Esophagus squamous epithelium (tissue), 4 donors: Measurements from ENCODE around the gene VOPP1.

Experiments used
- POLR2A ChIP-seq, 4 donors: fragments of 450-650 bp; IDR thresholded peaks; one replicate each; pipeline ENCODE4 v1.6.1; 2017; ENCODE audit warnings: antibody characterized with exemption in 4 of 4, mild to moderate bottlenecking in 4 of 4, moderate library complexity in 3 of 4
- TF ChIP-seq, protein P1 (sequence below), 6 experiments: fragments of 450-650 bp in 4 of 6; fragments of 200-600 bp in 2 of 6; sonication (generic) in 2 of 6; IDR thresholded peaks; one replicate each; pipeline ENCODE4 v1.5.1; 2016 to 2019; ENCODE audit warnings: antibody characterized with exemption in 6 of 6, mild to moderate bottlenecking in 4 of 6, moderate library complexity in 4 of 6

DNA sequence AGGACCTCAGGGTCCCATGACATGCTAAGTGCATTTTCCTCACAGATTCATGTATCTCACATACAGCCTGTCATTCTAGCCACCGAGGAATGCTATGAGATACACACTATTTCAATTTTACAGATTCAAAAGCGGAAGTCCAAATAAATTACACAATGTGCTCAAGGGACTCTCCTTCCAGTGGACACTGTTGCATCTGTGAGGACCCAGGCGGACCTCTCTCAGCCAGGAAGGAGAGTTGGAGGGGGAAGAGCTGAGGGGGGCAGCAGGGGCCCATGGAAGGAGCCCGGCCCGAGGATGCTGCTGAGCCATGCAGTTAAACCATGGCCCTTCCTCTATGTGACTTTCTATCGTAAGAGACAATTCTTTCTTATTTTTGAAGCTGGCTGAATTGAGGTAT lies 93.6 kb downstream of the VOPP1 start:
- TF ChIP-seq, protein P1, sequence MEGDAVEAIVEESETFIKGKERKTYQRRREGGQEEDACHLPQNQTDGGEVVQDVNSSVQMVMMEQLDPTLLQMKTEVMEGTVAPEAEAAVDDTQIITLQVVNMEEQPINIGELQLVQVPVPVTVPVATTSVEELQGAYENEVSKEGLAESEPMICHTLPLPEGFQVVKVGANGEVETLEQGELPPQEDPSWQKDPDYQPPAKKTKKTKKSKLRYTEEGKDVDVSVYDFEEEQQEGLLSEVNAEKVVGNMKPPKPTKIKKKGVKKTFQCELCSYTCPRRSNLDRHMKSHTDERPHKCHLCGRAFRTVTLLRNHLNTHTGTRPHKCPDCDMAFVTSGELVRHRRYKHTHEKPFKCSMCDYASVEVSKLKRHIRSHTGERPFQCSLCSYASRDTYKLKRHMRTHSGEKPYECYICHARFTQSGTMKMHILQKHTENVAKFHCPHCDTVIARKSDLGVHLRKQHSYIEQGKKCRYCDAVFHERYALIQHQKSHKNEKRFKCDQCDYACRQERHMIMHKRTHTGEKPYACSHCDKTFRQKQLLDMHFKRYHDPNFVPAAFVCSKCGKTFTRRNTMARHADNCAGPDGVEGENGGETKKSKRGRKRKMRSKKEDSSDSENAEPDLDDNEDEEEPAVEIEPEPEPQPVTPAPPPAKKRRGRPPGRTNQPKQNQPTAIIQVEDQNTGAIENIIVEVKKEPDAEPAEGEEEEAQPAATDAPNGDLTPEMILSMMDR (IDR thresholded peaks at IDR 0.05): no peak
- TF ChIP-seq POLR2A (IDR thresholded peaks at IDR 0.05): no peak
